HepG2 (cell line): ENCODE results near the gene ETFRF1. TPM values are rescaled to one million over a fixed set of nuclear protein-coding genes. Genes with fewer than 3 reads are reported as not detected.

Experiments used
- ATAC-seq: fragments of 200-7000 bp; cut with Tn5 transposase; 3 replicates; pipeline ENCODE4 v1.9.1; 2020; ENCODE audit warnings: mild to moderate bottlenecking, moderate library complexity
- BruUV-seq: library from RNA; stranded (reverse); fragments of 400-500 nt; replicated peaks from 2 replicates; lab custom pipeline; 2021; lab: Mats Ljungman, UMichigan
- CTCF ChIA-PET: fragments of 300-600 bp; formaldehyde crosslinking; extraction: SDS; loops from one replicate; lab custom pipeline; 2021; ENCODE audit warnings: low total read pairs, inconsistent platforms, low intra/inter-chr PET ratio; lab: Yijun Ruan, JAX
- POLR2A ChIA-PET: fragments of 350-600 bp; sonication (Branson Sonifier 250); formaldehyde crosslinking; loops from one replicate; lab custom pipeline; 2020; ENCODE audit warnings: antibody characterized with exemption, inconsistent platforms; lab: Yijun Ruan, JAX
- DNase-seq: peaks from one replicate; pipeline ENCODE4 v3.0.0-alpha.2; 2015; ENCODE audit warnings: low spot score
- FAIRE-seq: peaks from 3 replicates; lab custom pipeline; 2011; peaks lifted over from hg19 to GRCh38; lab: Jason Lieb, UNC
- H2AFZ ChIP-seq: one replicate; pipeline ENCODE4 v1.6.1; 2011; ENCODE audit warnings: low read length, inconsistent platforms
- H3K27ac ChIP-seq: fragments of 300-600 bp; 3 replicates; pipeline ENCODE4 v1.8.0; 2011; ENCODE audit warnings: mixed run types, mild to moderate bottlenecking, mixed read lengths, low read length, inconsistent platforms; ENCODE audit not compliant: insufficient read depth; ENCODE audit errors: extremely low read length
- H3K27me3 ChIP-seq, 2 experiments: fragments of 200-600 bp in 1 of 2; 2 replicates in 1 of 2; 3 replicates in 1 of 2; pipeline versions ENCODE4 v1.6.0 to v1.8.0; 2011; ENCODE audit warnings: low read length in 2 of 2, mild to moderate bottlenecking in 2 of 2, moderate library complexity in 2 of 2, inconsistent platforms in 1 of 2; ENCODE audit not compliant: insufficient read depth in 2 of 2, control insufficient read depth in 1 of 2
- H3K36me3 ChIP-seq, 2 experiments: fragments of 200-600 bp in 1 of 2; replicated peaks in 1 of 2; 2 replicates in 1 of 2; 3 replicates in 1 of 2; pipeline versions ENCODE4 v1.5.1 to v1.8.0; 2011; ENCODE audit warnings: low read length in 2 of 2, inconsistent platforms in 1 of 2; ENCODE audit not compliant: insufficient read depth in 2 of 2, control insufficient read depth in 1 of 2
- H3K4me1 ChIP-seq: 2 replicates; pipeline ENCODE4 v1.5.1; 2012; ENCODE audit warnings: low read length, inconsistent platforms; ENCODE audit not compliant: insufficient read depth
- H3K4me2 ChIP-seq: 2 replicates; pipeline ENCODE4 v1.6.0; 2011; ENCODE audit warnings: low read depth, low read length, inconsistent platforms
- H3K4me3 ChIP-seq, 3 experiments: fragments of 200-600 bp in 1 of 3; sonication (generic), shearing (Covaris generic) in 1 of 3; replicated peaks in 1 of 3; 2 replicates each; pipeline ENCODE4 v1.5.1; 2011 to 2016; ENCODE audit warnings: low read length in 3 of 3, inconsistent platforms in 2 of 3, low read depth in 2 of 3, mild to moderate bottlenecking in 2 of 3, control low read depth in 1 of 3, mixed read lengths in 1 of 3; ENCODE audit not compliant: insufficient read depth in 1 of 3
- H3K79me2 ChIP-seq: one replicate; pipeline ENCODE4 v1.6.1; 2011; ENCODE audit warnings: low read length, inconsistent platforms; ENCODE audit not compliant: insufficient read depth
- H3K9ac ChIP-seq: 2 replicates; pipeline ENCODE4 v1.6.0; 2011; ENCODE audit warnings: mild to moderate bottlenecking, low read depth, low read length, inconsistent platforms; ENCODE audit not compliant: insufficient read depth
- H3K9me3 ChIP-seq: 2 replicates; pipeline ENCODE4 v1.5.1; 2012; ENCODE audit warnings: mild to moderate bottlenecking, low read length
- H4K20me1 ChIP-seq: 2 replicates; pipeline ENCODE4 v1.6.0; 2011; ENCODE audit warnings: inconsistent platforms, mild to moderate bottlenecking, low read length, moderate library complexity; ENCODE audit not compliant: insufficient read depth
- E2F5 ChIP-seq: sonication (generic); formaldehyde crosslinking; conservative IDR thresholded peaks from 2 replicates; pipeline ENCODE4 v1.4.0; 2020; ENCODE audit warnings: missing genetic modification reagents
- ELF3 ChIP-seq: IDR thresholded peaks from 2 replicates; pipeline ENCODE4 v1.6.1; 2016; ENCODE audit warnings: missing genetic modification reagents, missing compliant biosample characterization
- HES4 ChIP-seq: sonication (generic); formaldehyde crosslinking; IDR thresholded peaks from 2 replicates; pipeline ENCODE4 v1.9.0; 2021; ENCODE audit warnings: mild to moderate bottlenecking, missing genetic modification reagents, borderline replicate concordance
- MEIS2 ChIP-seq: sonication (generic); formaldehyde crosslinking; IDR thresholded peaks from 2 replicates; pipeline ENCODE4 v1.9.0; 2021; ENCODE audit warnings: mild to moderate bottlenecking, missing genetic modification reagents
- NFE2 ChIP-seq: sonication (generic); formaldehyde crosslinking; IDR thresholded peaks from 2 replicates; pipeline ENCODE4 v1.4.0; 2020; ENCODE audit warnings: missing genetic modification reagents
- NFE2L1 ChIP-seq: sonication (generic); formaldehyde crosslinking; IDR thresholded peaks from 2 replicates; pipeline ENCODE4 v1.4.0; 2020; ENCODE audit warnings: missing genetic modification reagents, mild to moderate bottlenecking, borderline replicate concordance
- NFKB2 ChIP-seq: sonication (generic); formaldehyde crosslinking; IDR thresholded peaks from 2 replicates; pipeline ENCODE4 v1.4.0; 2020; ENCODE audit warnings: missing genetic modification reagents, borderline replicate concordance
- RAD51 ChIP-seq: fragments of 450-650 bp; IDR thresholded peaks from 2 replicates; pipeline ENCODE4 v1.6.1; 2016; ENCODE audit warnings: borderline replicate concordance
- RXRB ChIP-seq: IDR thresholded peaks from 2 replicates; pipeline ENCODE4 v1.6.1; 2016; ENCODE audit warnings: borderline replicate concordance, missing genetic modification reagents, missing compliant biosample characterization
- THAP9 ChIP-seq: sonication (generic); formaldehyde crosslinking; IDR thresholded peaks from 2 replicates; pipeline ENCODE4; 2020; ENCODE audit warnings: missing genetic modification reagents, mild to moderate bottlenecking, borderline replicate concordance
- ZBTB10 ChIP-seq: sonication (generic); formaldehyde crosslinking; IDR thresholded peaks from 2 replicates; pipeline ENCODE4 v1.4.0; 2020; ENCODE audit warnings: missing genetic modification reagents, borderline replicate concordance
- ZBTB43 ChIP-seq: sonication (generic); formaldehyde crosslinking; conservative IDR thresholded peaks from 2 replicates; pipeline ENCODE4 v1.4.0; 2020; ENCODE audit warnings: missing genetic modification reagents
- ZNF343 ChIP-seq: sonication (generic); formaldehyde crosslinking; IDR thresholded peaks from 2 replicates; pipeline ENCODE4 v1.4.0; 2020; ENCODE audit warnings: mild to moderate bottlenecking, missing genetic modification reagents
- ZNF883 ChIP-seq: sonication (generic); formaldehyde crosslinking; IDR thresholded peaks from 2 replicates; pipeline ENCODE4 v1.5.1; 2020; ENCODE audit warnings: mild to moderate bottlenecking, missing genetic modification reagents; ENCODE audit errors: not compliant biosample characterization
- WGBS: methylation state at CpG from one replicate; pipeline ENCODE4 v1.1.6; 2017; ENCODE audit warnings: low lambda C conversion rate; 5-methylcytosine and 5-hydroxymethylcytosine counted together
- in situ Hi-C: cut with HindIII; loops from 2 replicates; pipeline ENCODE4 v1.10.0; 2017; ENCODE audit warnings: low pct_unique_long_range_greater_than_20kb; ENCODE audit not compliant: extremely low pct_ligation_motif_present
- intact Hi-C: fragments of 100-400 bp; cut with micrococcal nuclease; formaldehyde crosslinking; loops from one replicate; pipeline ENCODE4 v1.10.0; 2022; ENCODE audit not compliant: unreplicated experiment
- polyA plus RNA-seq, 8 experiments: library from polyadenylated mRNA; depleted of rRNA in 3 of 8; stranded (reverse) in 7 of 8; unstranded in 1 of 8; fragments of >200 nt; fragmentation: Illumina TruSeq in 4 of 8; extraction: Trizol in 4 of 8; gene quantifications; 2 replicates each; pipeline versions ENCODE4 v1.2.1 to v1.2.3, GENCODE V29; 2011 to 2016; ENCODE audit warnings: low read depth in 4 of 8, missing spikeins in 1 of 8, mixed read lengths in 1 of 8; ENCODE audit not compliant: insufficient read depth in 1 of 8
- total RNA-seq, 5 experiments: library from RNA; depleted of rRNA; stranded (reverse); fragments of >200 nt; fragmentation: Illumina TruSeq; extraction: Trizol; gene quantifications; 2 replicates each; pipeline ENCODE4 v1.2.3, GENCODE V29; 2016; ENCODE audit warnings: low read depth in 1 of 5

ETFRF1 gene
- total and polyA plus RNA-seq, 2 of the 13 experiments (the other 11 are each of a cell fraction or from before 2014, with no cell fraction given) = 6.8 to 7.0 TPM

- TF ChIP-seq ZBTB43 (no peak), NFKB2 (no peak), HES4 (no peak), ZNF343 (CRISPR knock-in tag) (no peak), NFE2 (CRISPR knock-in tag) (no peak), MEIS2 (no peak), ZNF883 (CRISPR knock-in tag) (no peak), NFE2L1 (no peak), RAD51 (no peak), THAP9 (CRISPR knock-in tag) (no peak), ELF3 (CRISPR knock-in tag) (no peak)
Observed at GRCh38 chr12:25202137-25202536, 7.1 kb downstream of the ETFRF1 start (continued).

- FAIRE-seq (no peak), DNase-seq (no peak), ATAC-seq (no peak)
- POLR2A ChIA-PET = no interaction called here
- Histone ChIP-seq H3K79me2 (no peaks in the 10 kb centered on the region), H3K9ac (no peak overlapping the region), H3K4me2 (no peak overlapping the region), H3K27ac (no peak overlapping the region), H3K4me1 (peaks cover 5% of the 10 kb centered on the region; the same call in 1 of the 2 replicates), H4K20me1 (no peaks in the 10 kb centered on the region), H3K36me3 (no peaks in the 10 kb centered on the region), H3K27me3 (no peaks in the 10 kb centered on the region), H3K9me3 (no peaks in the 10 kb centered on the region), H3K4me3 (no peak overlapping the region), H2AFZ (no peak overlapping the region)
- WGBS = 100% methylated on average over 6 of the region's 6 CpGs
- in situ Hi-C loops (no loop called here), intact Hi-C loops (no loop called here)
- CTCF ChIA-PET = no interaction called here
- no TSS peak for BruUV-seq
- no peak for TF ChIP-seq RXRB (CRISPR knock-in tag)
- TF ChIP-seq ZBTB10 (CRISPR knock-in tag) = no peak
- TF ChIP-seq E2F5 (CRISPR knock-in tag) = no peak
Observed at GRCh38 chr12:25207411-25207810, 12.4 kb downstream of the ETFRF1 start.
